Loucy (cell line): ENCODE results near the gene KATNAL2.

Experiments
- EZH2phosphoT487 ChIP-seq: fragments of 200-600 bp; IDR thresholded peaks from 2 replicates; pipeline ENCODE4 v1.6.1; 2018; ENCODE audit warnings: antibody characterized with exemption, mild to moderate bottlenecking, moderate library complexity, borderline replicate concordance
- TF ChIP-seq, protein P1 (sequence below): fragments of 200-600 bp; sonication (generic); conservative IDR thresholded peaks from 2 replicates; pipeline ENCODE4 v1.5.1; 2014; ENCODE audit warnings: mild to moderate bottlenecking, antibody characterized with exemption, low read length

DNA sequence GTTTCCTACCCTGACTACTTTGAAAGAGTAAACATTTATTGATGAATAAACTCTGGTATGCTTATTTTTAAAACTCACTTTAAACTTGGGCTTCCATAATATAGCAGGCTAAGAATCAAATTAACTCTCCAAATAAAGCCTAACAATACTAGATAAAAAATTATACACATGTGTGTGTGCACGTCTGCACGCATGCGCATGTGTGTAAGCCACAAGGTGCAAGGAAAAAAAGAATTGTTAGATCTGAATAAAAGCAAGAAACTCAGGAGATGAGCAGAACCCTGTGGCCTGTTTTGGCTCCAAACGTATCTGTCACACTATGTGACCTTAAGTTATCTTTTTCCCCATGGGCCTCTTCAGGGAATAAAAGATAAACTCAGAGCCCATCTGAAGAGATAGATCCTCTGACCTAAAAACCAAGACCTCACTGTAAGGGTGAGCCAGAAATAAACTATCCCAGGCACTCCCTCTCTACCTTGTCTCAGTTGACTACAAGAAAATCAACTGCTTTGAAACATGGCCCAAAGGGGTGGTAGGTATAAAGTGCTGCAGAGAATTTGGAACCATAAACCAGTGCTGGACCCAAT is 226.6 kb downstream of the KATNAL2 start:
- TF ChIP-seq, protein P1, sequence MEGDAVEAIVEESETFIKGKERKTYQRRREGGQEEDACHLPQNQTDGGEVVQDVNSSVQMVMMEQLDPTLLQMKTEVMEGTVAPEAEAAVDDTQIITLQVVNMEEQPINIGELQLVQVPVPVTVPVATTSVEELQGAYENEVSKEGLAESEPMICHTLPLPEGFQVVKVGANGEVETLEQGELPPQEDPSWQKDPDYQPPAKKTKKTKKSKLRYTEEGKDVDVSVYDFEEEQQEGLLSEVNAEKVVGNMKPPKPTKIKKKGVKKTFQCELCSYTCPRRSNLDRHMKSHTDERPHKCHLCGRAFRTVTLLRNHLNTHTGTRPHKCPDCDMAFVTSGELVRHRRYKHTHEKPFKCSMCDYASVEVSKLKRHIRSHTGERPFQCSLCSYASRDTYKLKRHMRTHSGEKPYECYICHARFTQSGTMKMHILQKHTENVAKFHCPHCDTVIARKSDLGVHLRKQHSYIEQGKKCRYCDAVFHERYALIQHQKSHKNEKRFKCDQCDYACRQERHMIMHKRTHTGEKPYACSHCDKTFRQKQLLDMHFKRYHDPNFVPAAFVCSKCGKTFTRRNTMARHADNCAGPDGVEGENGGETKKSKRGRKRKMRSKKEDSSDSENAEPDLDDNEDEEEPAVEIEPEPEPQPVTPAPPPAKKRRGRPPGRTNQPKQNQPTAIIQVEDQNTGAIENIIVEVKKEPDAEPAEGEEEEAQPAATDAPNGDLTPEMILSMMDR: no peak
- TF ChIP-seq EZH2phosphoT487: no peak
